Thymus (tissue), 11 donors: ENCODE results near the gene SLC25A22. TPM values are rescaled to one million over a fixed set of nuclear protein-coding genes. Genes with fewer than 3 reads are reported as not detected.

Experiments used
- DNase-seq, 9 donors: peaks; one replicate each; pipeline ENCODE4 v3.0.0-alpha.2; 2013; ENCODE audit warnings: low spot score in 9 of 9, low read depth in 6 of 9, missing footprints in 1 of 9
- H3K27ac ChIP-seq, 2 donors: one replicate each; pipeline ENCODE4 v1.5.1; 2013; ENCODE audit warnings: control low read depth in 1 of 2, low read depth in 1 of 2, low read length in 1 of 2, mild to moderate bottlenecking in 1 of 2, moderate library complexity in 1 of 2
- H3K27me3 ChIP-seq, 2 donors: one replicate each; pipeline ENCODE4 v1.5.1; 2013; ENCODE audit warnings: low read length in 1 of 2; ENCODE audit not compliant: control insufficient read depth in 2 of 2, insufficient read depth in 1 of 2
- H3K36me3 ChIP-seq, 2 donors: one replicate each; pipeline ENCODE4 v1.5.1; 2013; ENCODE audit warnings: low read length in 1 of 2, mild to moderate bottlenecking in 1 of 2, moderate library complexity in 1 of 2; ENCODE audit not compliant: control insufficient read depth in 2 of 2, insufficient read depth in 2 of 2
- H3K4me1 ChIP-seq, 2 donors: one replicate each; pipeline ENCODE4 v1.5.1; 2013; ENCODE audit warnings: low read length in 2 of 2; ENCODE audit not compliant: control insufficient read depth in 2 of 2, insufficient read depth in 2 of 2
- H3K4me3 ChIP-seq, 2 donors: one replicate each; pipeline ENCODE4 v1.5.1; 2013; ENCODE audit warnings: low read length in 2 of 2, control low read depth in 1 of 2, mild to moderate bottlenecking in 1 of 2
- H3K9me3 ChIP-seq, 2 donors: one replicate each; pipeline ENCODE4 v1.5.1; 2013; ENCODE audit warnings: low read length in 1 of 2, mild to moderate bottlenecking in 1 of 2; ENCODE audit not compliant: control insufficient read depth in 2 of 2, insufficient read depth in 1 of 2
- WGBS: extraction: QIAGEN DNeasy Blood & Tissue Kit; methylation state at CpG from one replicate; pipeline ENCODE4 v1.1.7; 2013; 5-methylcytosine and 5-hydroxymethylcytosine counted together
- polyA plus RNA-seq: library from polyadenylated mRNA; stranded (reverse); fragments of 200-250 nt; gene quantifications from one replicate; pipeline ENCODE4 v1.2.3, GENCODE V29; 2013
- total RNA-seq: library from RNA; stranded (reverse); fragments of 120-200 nt; gene quantifications from one replicate; pipeline ENCODE4 v1.2.4, GENCODE V29; 2013
- donor health status: healthy.

SLC25A22 gene
- total and polyA plus RNA-seq, 2 donors, result 5.7 to 11.8 TPM

DNA sequence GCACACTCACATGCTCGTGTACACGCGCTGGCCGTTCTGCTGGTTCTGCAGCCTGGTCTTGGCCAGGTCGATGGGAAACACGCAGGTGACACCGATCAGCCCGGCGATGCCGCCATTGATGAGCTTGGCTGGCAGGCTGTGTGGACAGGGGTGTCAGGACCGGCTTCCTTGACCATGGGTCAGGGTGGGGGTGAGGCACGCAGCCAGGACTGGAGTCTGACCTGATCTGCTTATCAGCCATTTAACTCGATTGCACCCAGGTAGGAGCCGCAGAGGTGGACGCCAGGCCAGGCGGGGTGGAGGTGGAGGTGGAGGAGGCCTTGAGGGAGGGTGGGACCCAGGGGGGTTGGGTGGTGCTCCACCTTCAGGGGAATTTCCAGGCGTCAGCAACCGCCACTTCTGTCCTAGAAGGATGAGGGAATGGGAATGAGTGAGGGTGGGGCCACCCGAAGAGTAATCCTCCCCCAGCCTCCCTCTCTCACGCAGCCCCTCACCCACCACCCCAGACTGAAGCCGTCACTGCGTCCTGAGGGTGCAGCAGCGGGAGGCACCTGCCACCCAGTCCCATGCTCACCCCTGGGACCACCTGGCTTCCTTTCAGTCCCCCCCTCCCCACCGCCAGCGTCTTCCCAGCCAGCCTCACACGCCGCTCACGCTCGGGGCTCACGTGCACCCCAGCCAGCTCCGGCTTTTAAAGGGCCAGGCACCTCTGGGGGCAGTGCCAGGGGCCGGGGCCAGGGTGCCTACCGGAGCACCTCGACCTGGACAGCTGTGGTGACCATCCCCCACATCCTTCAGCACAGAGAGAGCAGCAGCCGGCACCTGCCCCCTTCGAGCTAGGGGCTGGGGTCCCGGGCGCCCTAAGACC is 3.1 kb downstream of the SLC25A22 start:
- peak in 2 of 9 donors; percentile 42 to 50 for DNase-seq
- Histone ChIP-seq H3K4me1 (peaks cover 25 to 31% of the 10 kb centered on the region in 2 donors), H3K27ac (no peak overlapping the region), H3K36me3 (peaks cover 22 to 46% of the 10 kb centered on the region in 2 donors), H3K4me3 (peak overlapping the region; percentile 81 to 82), H3K9me3 (peaks cover 0 to 3% of the 10 kb centered on the region in 2 donors), H3K27me3 (peaks cover 0 to 11% of the 10 kb centered on the region in 2 donors)
- WGBS, result 67% methylated on average over 38 of the region's 38 CpGs

- peaks cover 18 to 37% of the 10 kb centered on the region in 2 donors for H3K36me3 ChIP-seq
- H3K4me3 ChIP-seq, result no peak overlapping the region
- H3K4me1 ChIP-seq, result peaks cover 25 to 31% of the 10 kb centered on the region in 2 donors
- 96% methylated on average over 31 of the region's 31 CpGs for WGBS
- peaks cover 7 to 19% of the 10 kb centered on the region in 2 donors for H3K27me3 ChIP-seq
- no peak for DNase-seq
- H3K27ac ChIP-seq, result no peak overlapping the region
- peaks cover 0 to 3% of the 10 kb centered on the region in 2 donors for H3K9me3 ChIP-seq
Measured at GRCh38 chr11:794013-794765, 3.9 kb downstream of the SLC25A22 start.

GRCh38 chr11:793556-793955 is 4.5 kb downstream of the SLC25A22 start:
- no peak overlapping the region for H3K27ac ChIP-seq
- no peak for DNase-seq
- H3K4me3 ChIP-seq, result no peak overlapping the region
- peaks cover 0 to 3% of the 10 kb centered on the region in 2 donors for H3K9me3 ChIP-seq
- WGBS, result 98% methylated on average over 7 of the region's 7 CpGs
- H3K36me3 ChIP-seq, result peaks cover 15 to 33% of the 10 kb centered on the region in 2 donors
- peaks cover 25 to 31% of the 10 kb centered on the region in 2 donors for H3K4me1 ChIP-seq
- H3K27me3 ChIP-seq, result peaks cover 10 to 25% of the 10 kb centered on the region in 2 donors

DNA sequence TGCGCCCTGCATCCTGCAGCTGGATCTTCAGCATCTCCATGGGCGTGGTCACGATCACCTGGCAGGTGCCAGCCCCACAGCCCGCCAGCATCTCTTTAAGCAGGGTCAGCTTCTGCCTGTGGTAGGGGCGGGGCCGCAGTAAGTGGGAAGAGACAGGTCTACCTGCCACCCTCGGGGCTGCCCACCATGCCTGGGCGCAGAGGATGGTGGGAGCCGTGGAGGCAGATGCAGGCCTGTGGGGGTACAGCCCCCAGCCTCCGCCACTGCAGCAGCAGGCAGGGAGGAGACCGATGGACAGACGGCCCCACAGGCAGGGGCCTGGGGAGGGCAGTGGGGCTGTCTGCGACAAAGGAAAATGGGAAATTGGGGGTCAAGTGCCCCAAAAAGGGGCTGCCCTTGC is 5.2 kb downstream of the SLC25A22 start:
- Histone ChIP-seq H3K36me3 (peaks cover 15 to 33% of the 10 kb centered on the region in 2 donors), H3K4me3 (no peak overlapping the region), H3K9me3 (peaks cover 0 to 3% of the 10 kb centered on the region in 2 donors), H3K27ac (no peak overlapping the region), H3K4me1 (peaks cover 21 to 28% of the 10 kb centered on the region in 2 donors), H3K27me3 (peaks cover 10 to 32% of the 10 kb centered on the region in 2 donors)
- WGBS, result 98% methylated on average over 13 of the region's 13 CpGs
- no peak for DNase-seq

DNA sequence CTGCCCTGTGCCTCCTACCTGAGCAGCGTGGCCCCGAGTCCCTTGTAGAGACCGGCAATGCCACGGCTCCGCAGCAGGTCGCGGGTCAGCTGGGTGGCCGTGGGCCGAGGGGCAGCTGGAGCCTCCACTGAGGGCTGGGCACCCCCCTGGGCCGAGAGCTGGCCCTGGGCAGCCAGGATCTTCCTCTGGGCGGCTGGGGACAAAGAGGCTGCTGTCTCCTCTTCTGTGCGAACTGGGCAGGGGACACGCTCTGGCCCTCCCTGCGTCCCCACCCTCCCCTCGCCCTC is 5.6 kb downstream of the SLC25A22 start:
- peaks cover 0 to 3% of the 10 kb centered on the region in 2 donors for H3K9me3 ChIP-seq
- H3K4me3 ChIP-seq, result no peak overlapping the region
- H3K27me3 ChIP-seq, result peaks cover 10 to 36% of the 10 kb centered on the region in 2 donors
- H3K27ac ChIP-seq, result no peak overlapping the region
- H3K4me1 ChIP-seq, result peaks cover 21 to 25% of the 10 kb centered on the region in 2 donors
- over 99% methylated on average over 15 of the region's 15 CpGs for WGBS
- no peak for DNase-seq
- peaks cover 15 to 33% of the 10 kb centered on the region in 2 donors for H3K36me3 ChIP-seq

GRCh38 chr11:791658-792534 is 6.2 kb downstream of the SLC25A22 start:
- H3K4me3 ChIP-seq, result no peak overlapping the region
- no peak overlapping the region for H3K27ac ChIP-seq
- peaks cover 19% of the 10 kb centered on the region in 2 donors for H3K4me1 ChIP-seq
- H3K27me3 ChIP-seq, result peaks cover 10 to 37% of the 10 kb centered on the region in 2 donors
- no peak for DNase-seq
- H3K36me3 ChIP-seq, result peaks cover 15 to 33% of the 10 kb centered on the region in 2 donors
- H3K9me3 ChIP-seq, result peaks cover 0 to 3% of the 10 kb centered on the region in 2 donors
- WGBS, result 98% methylated on average over 49 of the region's 49 CpGs

DNA sequence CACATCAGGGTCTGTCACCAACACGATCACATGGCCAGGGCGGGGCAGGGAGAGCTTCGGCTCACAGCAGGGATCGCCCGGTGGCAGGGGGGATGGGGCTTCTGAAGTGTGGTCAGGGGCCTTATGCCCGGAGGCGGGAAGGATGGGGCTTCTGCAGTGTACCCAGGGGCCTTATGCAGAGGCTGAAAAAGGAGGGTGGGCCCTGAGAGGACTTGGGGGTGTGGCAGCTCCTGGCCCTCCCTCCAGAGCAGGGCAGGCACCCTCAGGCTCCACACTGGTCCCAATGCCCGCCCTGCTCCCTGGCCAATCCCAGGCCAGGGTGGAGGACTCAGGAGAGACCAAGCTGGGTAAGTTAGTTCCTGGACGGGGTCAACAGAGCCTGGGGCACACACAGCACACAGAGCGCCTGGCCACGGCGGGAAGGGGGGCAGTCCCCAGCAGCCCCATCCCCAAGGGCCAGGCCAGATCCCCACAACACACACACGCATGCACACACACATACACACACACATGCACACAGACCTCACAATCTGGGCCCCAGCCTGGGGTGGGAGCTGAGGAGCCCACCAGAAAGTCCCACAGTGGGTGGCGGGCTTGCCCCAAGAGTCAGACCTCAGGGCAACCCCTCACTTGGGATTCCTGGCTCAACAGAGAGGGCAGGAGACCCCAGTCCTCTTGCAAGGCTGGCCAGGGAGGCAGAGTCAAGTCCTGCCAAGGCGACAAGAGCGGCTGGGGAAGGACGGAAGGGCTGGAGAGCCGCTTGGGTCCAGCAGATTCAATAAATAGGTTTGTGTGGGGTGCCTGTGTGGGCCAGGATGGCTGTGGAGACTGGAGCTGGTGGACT is 7.1 kb downstream of the SLC25A22 start:
- no peak for DNase-seq
- H3K27ac ChIP-seq, result no peak overlapping the region
- no peak overlapping the region for H3K4me3 ChIP-seq
- WGBS, result 88% methylated on average over 18 of the region's 18 CpGs
- H3K9me3 ChIP-seq, result peaks cover 0 to 3% of the 10 kb centered on the region in 2 donors
- peaks cover 15 to 33% of the 10 kb centered on the region in 2 donors for H3K36me3 ChIP-seq
- H3K4me1 ChIP-seq, result peaks cover 11 to 12% of the 10 kb centered on the region in 2 donors
- peaks cover 10 to 37% of the 10 kb centered on the region in 2 donors for H3K27me3 ChIP-seq

DNA sequence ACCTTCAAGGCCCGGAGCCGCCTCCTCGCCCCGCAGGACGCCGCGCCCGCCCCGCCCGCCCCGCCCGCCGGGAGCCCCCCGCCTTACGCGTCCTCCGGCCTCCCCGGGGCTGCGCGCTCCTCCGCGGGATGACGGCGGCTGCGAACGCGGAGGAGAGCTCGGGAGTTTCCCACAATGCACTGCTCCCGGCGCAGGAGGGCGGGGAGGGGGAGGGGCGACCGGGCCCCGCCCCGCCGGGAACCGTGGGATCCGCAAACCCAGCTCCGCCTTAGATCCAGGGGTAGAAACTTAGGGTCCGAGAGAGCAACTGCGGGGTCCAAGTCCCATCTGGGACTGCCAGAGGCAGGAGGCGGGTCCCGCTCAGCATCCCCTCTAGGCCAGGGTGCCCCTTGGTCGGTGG is 8.1 kb downstream of the SLC25A22 start, which contains the start of gene CEND1:
TSS of gene CEND1 (minus strand) at position 148 of the 400 bp plus-strand sequence. CDS start 1,514 bp downstream, outside the sequence.
- H3K4me1 ChIP-seq, result peaks cover under 1 to 4% of the 10 kb centered on the region in 2 donors
- peaks cover 10 to 37% of the 10 kb centered on the region in 2 donors for H3K27me3 ChIP-seq
- H3K9me3 ChIP-seq, result no peaks in the 10 kb centered on the region
- H3K27ac ChIP-seq, result no peak within 1 kb of the TSS
- WGBS, result 13% methylated on average over 44 of the region's 44 CpGs
- peak in 1 of 9 donors; percentile 33 for DNase-seq
- no peak within 1 kb of the TSS for H3K4me3 ChIP-seq
- peaks cover 15 to 33% of the 10 kb centered on the region in 2 donors for H3K36me3 ChIP-seq
